ENCODE results near the gene TFAM.

Gene TFAM

GRCh38 chr10:58433571-58433970, 48.4 kb downstream of the TFAM start:
- Histone ChIP-seq H3K9me2 (replicated peaks; ENCODE audit: insufficient read depth, low read length) (no peaks in the 10 kb centered on the region), H4K20me1 (ENCODE audit: low read depth, low read length) (no peaks in the 10 kb centered on the region), H3K9ac (ENCODE audit: low read length) (no peak overlapping the region), H3K9me3 (ENCODE audit: insufficient read depth, low read length) (no peaks in the 10 kb centered on the region), H3K27ac (ENCODE audit: low read depth, low read length) (no peak overlapping the region), H3K36me3 (ENCODE audit: low read length) (no peaks in the 10 kb centered on the region), H2AFZ (ENCODE audit: low read depth, low read length, severe bottlenecking) (no peak overlapping the region), H3K79me2 (ENCODE audit: insufficient read depth, low read length) (no peaks in the 10 kb centered on the region), H3K4me3 (ENCODE audit: insufficient read depth, low read length, poor library complexity, severe bottlenecking) (no peak overlapping the region), H3K4me2 (ENCODE audit: low read depth, low read length, poor library complexity, severe bottlenecking) (no peak overlapping the region), H3F3A (ENCODE audit: insufficient read depth) (no peaks in the 10 kb centered on the region), H3K27me3 (ENCODE audit: low read length) (no peaks in the 10 kb centered on the region)
- TF ChIP-seq, protein P1, sequence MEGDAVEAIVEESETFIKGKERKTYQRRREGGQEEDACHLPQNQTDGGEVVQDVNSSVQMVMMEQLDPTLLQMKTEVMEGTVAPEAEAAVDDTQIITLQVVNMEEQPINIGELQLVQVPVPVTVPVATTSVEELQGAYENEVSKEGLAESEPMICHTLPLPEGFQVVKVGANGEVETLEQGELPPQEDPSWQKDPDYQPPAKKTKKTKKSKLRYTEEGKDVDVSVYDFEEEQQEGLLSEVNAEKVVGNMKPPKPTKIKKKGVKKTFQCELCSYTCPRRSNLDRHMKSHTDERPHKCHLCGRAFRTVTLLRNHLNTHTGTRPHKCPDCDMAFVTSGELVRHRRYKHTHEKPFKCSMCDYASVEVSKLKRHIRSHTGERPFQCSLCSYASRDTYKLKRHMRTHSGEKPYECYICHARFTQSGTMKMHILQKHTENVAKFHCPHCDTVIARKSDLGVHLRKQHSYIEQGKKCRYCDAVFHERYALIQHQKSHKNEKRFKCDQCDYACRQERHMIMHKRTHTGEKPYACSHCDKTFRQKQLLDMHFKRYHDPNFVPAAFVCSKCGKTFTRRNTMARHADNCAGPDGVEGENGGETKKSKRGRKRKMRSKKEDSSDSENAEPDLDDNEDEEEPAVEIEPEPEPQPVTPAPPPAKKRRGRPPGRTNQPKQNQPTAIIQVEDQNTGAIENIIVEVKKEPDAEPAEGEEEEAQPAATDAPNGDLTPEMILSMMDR (IDR thresholded peaks at IDR 0.05; ENCODE audit: insufficient read depth, low read length, poor library complexity, severe bottlenecking), result no peak
- TF ChIP-seq EZH2phosphoT487 (conservative IDR thresholded peaks at IDR 0.05; ENCODE audit: low read length), result no peak

DNA sequence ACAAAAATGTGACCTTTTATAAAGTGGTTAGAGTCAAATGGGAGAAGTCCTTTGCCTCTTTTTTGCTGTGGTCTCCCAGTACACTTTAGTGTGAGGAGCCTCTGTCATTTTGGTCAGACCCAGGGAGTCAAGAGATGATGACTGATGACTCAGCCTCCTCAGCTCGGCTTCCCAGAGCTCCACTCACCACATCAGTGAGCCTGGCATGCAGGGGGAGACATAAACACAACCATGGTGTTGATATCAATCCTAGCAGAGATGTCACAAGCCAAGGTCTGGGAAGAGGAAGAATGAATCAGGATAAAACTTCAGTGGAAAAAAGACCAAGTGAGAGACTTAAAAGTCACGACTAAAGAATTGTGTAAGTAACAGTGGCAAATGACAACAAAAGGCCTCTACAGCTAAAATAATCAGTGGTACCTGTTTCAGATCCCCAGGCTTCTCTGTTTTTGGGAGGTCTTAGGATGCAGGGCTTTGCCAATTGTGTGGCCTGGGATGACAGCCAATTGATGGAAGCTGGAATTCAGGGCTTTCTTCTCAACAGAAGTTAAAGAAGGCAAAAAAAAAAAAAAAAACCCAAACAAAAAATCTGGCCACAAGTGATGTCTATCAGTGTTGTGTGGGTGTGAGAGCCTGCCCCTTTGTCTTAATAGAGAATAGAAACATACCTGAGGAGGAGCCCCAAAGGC, 50.2 kb downstream of the TFAM start:
- H4K20me1 ChIP-seq (ENCODE audit: low read depth, low read length), result no peaks in the 10 kb centered on the region
- H3K27ac ChIP-seq (ENCODE audit: low read depth, low read length), result no peak overlapping the region
- no peaks in the 10 kb centered on the region for H3K27me3 ChIP-seq (ENCODE audit: low read length)
- no peak overlapping the region for H2AFZ ChIP-seq (ENCODE audit: low read depth, low read length, severe bottlenecking)
- TF ChIP-seq, protein P1 (IDR thresholded peaks at IDR 0.05; ENCODE audit: insufficient read depth, low read length, poor library complexity, severe bottlenecking), result no peak
- TF ChIP-seq EZH2phosphoT487 (conservative IDR thresholded peaks at IDR 0.05; ENCODE audit: low read length), result no peak
- no peak overlapping the region for H3K9ac ChIP-seq (ENCODE audit: low read length)
- no peaks in the 10 kb centered on the region for H3K9me3 ChIP-seq (ENCODE audit: insufficient read depth, low read length)
- no peaks in the 10 kb centered on the region for H3K36me3 ChIP-seq (ENCODE audit: low read length)
- no peak overlapping the region for H3K4me3 ChIP-seq (ENCODE audit: insufficient read depth, low read length, poor library complexity, severe bottlenecking)
- H3K9me2 ChIP-seq (replicated peaks; ENCODE audit: insufficient read depth, low read length), result no peaks in the 10 kb centered on the region
- no peak overlapping the region for H3K4me2 ChIP-seq (ENCODE audit: low read depth, low read length, poor library complexity, severe bottlenecking)
- H3F3A ChIP-seq (ENCODE audit: insufficient read depth), result no peaks in the 10 kb centered on the region
- no peaks in the 10 kb centered on the region for H3K79me2 ChIP-seq (ENCODE audit: insufficient read depth, low read length)

- no peak overlapping the region for H2AFZ ChIP-seq (ENCODE audit: low read depth, low read length, severe bottlenecking)
- H3K79me2 ChIP-seq (ENCODE audit: insufficient read depth, low read length), result no peaks in the 10 kb centered on the region
- TF ChIP-seq, protein P1 (IDR thresholded peaks at IDR 0.05; ENCODE audit: insufficient read depth, low read length, poor library complexity, severe bottlenecking), result no peak
- TF ChIP-seq EZH2phosphoT487 (conservative IDR thresholded peaks at IDR 0.05; ENCODE audit: low read length), result no peak
- no peaks in the 10 kb centered on the region for H3F3A ChIP-seq (ENCODE audit: insufficient read depth)
- no peaks in the 10 kb centered on the region for H3K9me2 ChIP-seq (replicated peaks; ENCODE audit: insufficient read depth, low read length)
- no peaks in the 10 kb centered on the region for H3K9me3 ChIP-seq (ENCODE audit: insufficient read depth, low read length)
- H3K4me3 ChIP-seq (ENCODE audit: insufficient read depth, low read length, poor library complexity, severe bottlenecking), result no peak overlapping the region
- H3K36me3 ChIP-seq (ENCODE audit: low read length), result no peaks in the 10 kb centered on the region
- H3K27me3 ChIP-seq (ENCODE audit: low read length), result no peaks in the 10 kb centered on the region
- H3K9ac ChIP-seq (ENCODE audit: low read length), result no peak overlapping the region
- no peak overlapping the region for H3K27ac ChIP-seq (ENCODE audit: low read depth, low read length)
- no peak overlapping the region for H3K4me2 ChIP-seq (ENCODE audit: low read depth, low read length, poor library complexity, severe bottlenecking)
- H4K20me1 ChIP-seq (ENCODE audit: low read depth, low read length), result no peaks in the 10 kb centered on the region
These were observed 50.9 kb downstream of the TFAM start for GRCh38 chr10:58436071-58436470.
